GM06990 (cell line): ENCODE data around the gene LRCH3.

Experiments
- DNase-seq: peaks from one replicate; pipeline ENCODE4 v3.0.0-alpha.2; 2011; ENCODE audit not compliant: insufficient read length; ENCODE audit errors: extremely low read depth
- H3K27me3 ChIP-seq: replicated peaks from 2 replicates; pipeline ENCODE4 v1.6.0; 2011; ENCODE audit warnings: low read length; ENCODE audit not compliant: control insufficient read depth, insufficient read depth
- H3K36me3 ChIP-seq: 2 replicates; pipeline ENCODE4 v1.5.1; 2011; ENCODE audit warnings: low read length; ENCODE audit not compliant: control insufficient read depth, insufficient read depth
- H3K4me3 ChIP-seq: replicated peaks from 2 replicates; pipeline ENCODE4 v1.5.1; 2011; ENCODE audit warnings: low read depth, mild to moderate bottlenecking, control low read depth, low read length
- CTCF ChIP-seq: IDR thresholded peaks from 2 replicates; pipeline ENCODE4 v1.5.1; 2011; ENCODE audit warnings: low read length, control low read depth, mild to moderate bottlenecking, inconsistent platforms; ENCODE audit not compliant: insufficient read depth, poor library complexity, severe bottlenecking

LRCH3 gene

GRCh38 chr3:197749315-197749600, 41.8 kb upstream of the LRCH3 start:
- Histone ChIP-seq H3K27me3 (no peaks in the 10 kb centered on the region), H3K36me3 (no peaks in the 10 kb centered on the region), H3K4me3 (peak overlapping the region; percentile 89)
- no peak for TF ChIP-seq CTCF
- DNase-seq, result no peak

GRCh38 chr3:197749601-197750395, 41.3 kb upstream of the LRCH3 start, which contains the start of gene FYTTD1:
TSS of gene FYTTD1 (plus strand) at chr3:197749883. CDS start at chr3:197749972, 89 bp downstream.
- peak; percentile 48 for TF ChIP-seq CTCF
- peak; percentile 95 for DNase-seq
- Histone ChIP-seq H3K27me3 (no peaks in the 10 kb centered on the region), H3K4me3 (peak within 1 kb of the TSS; percentile 89), H3K36me3 (no peaks in the 10 kb centered on the region)

- peak; percentile 75 for DNase-seq
- no peaks in the 10 kb centered on the region for H3K36me3 ChIP-seq
- peak overlapping the region; percentile 89 for H3K4me3 ChIP-seq
- no peaks in the 10 kb centered on the region for H3K27me3 ChIP-seq
- TF ChIP-seq CTCF, result peak; percentile 10
Observed at GRCh38 chr3:197750396-197750831, 40.6 kb upstream of the LRCH3 start.

GRCh38 chr3:197750858-197751737, 40.0 kb upstream of the LRCH3 start:
- H3K36me3 ChIP-seq, result no peaks in the 10 kb centered on the region; the same call in 1 of the 2 replicates
- H3K4me3 ChIP-seq, result peak overlapping the region; percentile 89
- no peaks in the 10 kb centered on the region for H3K27me3 ChIP-seq
- DNase-seq, result peak; percentile 46
- no peak for TF ChIP-seq CTCF

GRCh38 chr3:197752107-197752506, 38.9 kb upstream of the LRCH3 start:
- no peak for TF ChIP-seq CTCF
- peak overlapping the region; percentile 89 for H3K4me3 ChIP-seq
- no peaks in the 10 kb centered on the region for H3K27me3 ChIP-seq
- H3K36me3 ChIP-seq, result peaks cover 2% of the 10 kb centered on the region
- DNase-seq, result no peak
